Measurements from ENCODE around the gene ACD.

Gene ACD

DNA sequence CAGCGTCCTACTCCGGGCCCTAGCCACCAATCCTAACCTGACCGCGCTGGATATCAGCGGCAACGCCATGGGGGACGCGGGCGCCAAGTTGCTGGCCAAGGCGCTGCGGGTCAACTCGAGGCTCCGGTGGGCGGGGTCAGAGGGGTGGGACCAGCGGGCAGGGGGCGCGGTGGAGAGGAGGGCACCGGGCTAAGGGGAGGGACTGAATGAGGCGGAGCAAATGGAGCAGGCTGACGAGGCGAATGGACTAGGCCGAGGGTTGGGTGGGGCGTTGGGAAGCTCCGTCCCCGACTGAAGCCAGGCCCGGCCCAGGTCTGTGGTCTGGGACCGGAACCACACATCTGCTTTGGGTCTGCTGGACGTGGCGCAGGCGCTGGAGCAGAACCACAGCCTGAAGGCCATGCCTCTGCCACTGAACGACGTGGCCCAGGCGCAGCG lies 10.5 kb downstream of the ACD start:
- H2AFZ ChIP-seq (ENCODE audit: low read depth, low read length): no peak overlapping the region
- no peaks in the 10 kb centered on the region for H3K27me3 ChIP-seq (ENCODE audit: insufficient read depth, low read length, poor library complexity)
- TF ChIP-seq, protein P1, sequence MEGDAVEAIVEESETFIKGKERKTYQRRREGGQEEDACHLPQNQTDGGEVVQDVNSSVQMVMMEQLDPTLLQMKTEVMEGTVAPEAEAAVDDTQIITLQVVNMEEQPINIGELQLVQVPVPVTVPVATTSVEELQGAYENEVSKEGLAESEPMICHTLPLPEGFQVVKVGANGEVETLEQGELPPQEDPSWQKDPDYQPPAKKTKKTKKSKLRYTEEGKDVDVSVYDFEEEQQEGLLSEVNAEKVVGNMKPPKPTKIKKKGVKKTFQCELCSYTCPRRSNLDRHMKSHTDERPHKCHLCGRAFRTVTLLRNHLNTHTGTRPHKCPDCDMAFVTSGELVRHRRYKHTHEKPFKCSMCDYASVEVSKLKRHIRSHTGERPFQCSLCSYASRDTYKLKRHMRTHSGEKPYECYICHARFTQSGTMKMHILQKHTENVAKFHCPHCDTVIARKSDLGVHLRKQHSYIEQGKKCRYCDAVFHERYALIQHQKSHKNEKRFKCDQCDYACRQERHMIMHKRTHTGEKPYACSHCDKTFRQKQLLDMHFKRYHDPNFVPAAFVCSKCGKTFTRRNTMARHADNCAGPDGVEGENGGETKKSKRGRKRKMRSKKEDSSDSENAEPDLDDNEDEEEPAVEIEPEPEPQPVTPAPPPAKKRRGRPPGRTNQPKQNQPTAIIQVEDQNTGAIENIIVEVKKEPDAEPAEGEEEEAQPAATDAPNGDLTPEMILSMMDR (IDR thresholded peaks at IDR 0.05; ENCODE audit: borderline replicate concordance, extremely low read depth, low read length, poor library complexity, severe bottlenecking): no peak
- TF ChIP-seq EZH2 (IDR thresholded peaks at IDR 0.05; ENCODE audit: borderline replicate concordance, low read depth, low read length, severe bottlenecking): no peak
- H3K79me2 ChIP-seq (ENCODE audit: insufficient read depth, low read length): peaks cover 30% of the 10 kb centered on the region
- H3K36me3 ChIP-seq (ENCODE audit: insufficient read depth, low read length): peaks cover 74% of the 10 kb centered on the region
- H4K20me1 ChIP-seq (ENCODE audit: insufficient read depth, low read length): peaks cover 17% of the 10 kb centered on the region
- H3K4me3 ChIP-seq (ENCODE audit: low read depth in 1 of 2, low read length in 2 of 2): no peak overlapping the region
- DNase-seq: no peak
- ATAC-seq (ENCODE audit: insufficient read depth, low read depth): no peak
- H3K4me2 ChIP-seq (ENCODE audit: insufficient read depth, low read length): no peak overlapping the region
- no peaks in the 10 kb centered on the region for H3K9me3 ChIP-seq (ENCODE audit: insufficient read depth, low read length, severe bottlenecking)
- no peak overlapping the region for H3K27ac ChIP-seq (ENCODE audit: low read length)
- H3K4me1 ChIP-seq (ENCODE audit: insufficient read depth, low read length): peaks cover 25% of the 10 kb centered on the region
- no peak overlapping the region for H3K9ac ChIP-seq (ENCODE audit: low read depth, low read length)

DNA sequence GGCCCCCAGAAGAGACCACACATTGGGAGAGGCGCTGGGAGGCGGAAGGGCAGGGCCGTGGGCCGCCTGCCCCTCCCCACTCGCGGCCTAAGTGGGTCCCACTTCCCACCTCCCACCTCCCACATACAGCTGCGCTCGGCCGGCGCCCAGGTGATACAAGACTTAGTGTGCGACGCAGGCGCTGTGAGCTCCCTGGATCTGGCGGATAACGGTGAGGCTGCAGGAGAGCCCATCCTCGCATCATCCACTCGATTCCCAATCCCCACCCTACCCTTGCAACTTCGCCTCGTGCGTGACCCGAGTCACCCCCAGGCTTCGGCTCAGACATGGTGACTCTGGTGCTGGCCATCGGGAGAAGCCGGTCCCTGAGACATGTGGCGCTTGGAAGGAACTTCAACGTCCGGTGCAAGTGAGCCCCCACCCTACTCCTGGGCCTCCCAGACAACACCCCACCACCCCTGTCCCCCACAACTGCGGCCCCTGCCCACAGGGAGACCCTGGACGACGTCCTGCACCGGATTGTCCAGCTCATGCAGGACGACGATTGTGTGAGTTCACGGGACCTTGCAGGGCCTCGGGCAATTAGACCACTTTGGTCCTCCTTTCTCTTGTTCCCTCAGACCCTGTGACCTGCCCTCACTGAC lies 11.2 kb downstream of the ACD start:
- Histone ChIP-seq H3K9me3 (ENCODE audit: insufficient read depth, low read length, severe bottlenecking) (no peaks in the 10 kb centered on the region), H2AFZ (ENCODE audit: low read depth, low read length) (no peak overlapping the region), H3K79me2 (ENCODE audit: insufficient read depth, low read length) (peaks cover 33% of the 10 kb centered on the region), H3K36me3 (ENCODE audit: insufficient read depth, low read length) (peaks cover 71% of the 10 kb centered on the region), H3K4me3 (ENCODE audit: low read depth in 1 of 2, low read length in 2 of 2) (no peak overlapping the region), H3K27ac (ENCODE audit: low read length) (no peak overlapping the region), H4K20me1 (ENCODE audit: insufficient read depth, low read length) (peaks cover 15% of the 10 kb centered on the region), H3K27me3 (ENCODE audit: insufficient read depth, low read length, poor library complexity) (no peaks in the 10 kb centered on the region), H3K4me2 (ENCODE audit: insufficient read depth, low read length) (no peak overlapping the region), H3K4me1 (ENCODE audit: insufficient read depth, low read length) (peaks cover 31% of the 10 kb centered on the region), H3K9ac (ENCODE audit: low read depth, low read length) (no peak overlapping the region)
- ATAC-seq (ENCODE audit: insufficient read depth, low read depth) (no peak), DNase-seq (no peak)
- TF ChIP-seq EZH2 (IDR thresholded peaks at IDR 0.05; ENCODE audit: borderline replicate concordance, low read depth, low read length, severe bottlenecking): no peak
- TF ChIP-seq, protein P1 (IDR thresholded peaks at IDR 0.05; ENCODE audit: borderline replicate concordance, extremely low read depth, low read length, poor library complexity, severe bottlenecking): no peak

DNA sequence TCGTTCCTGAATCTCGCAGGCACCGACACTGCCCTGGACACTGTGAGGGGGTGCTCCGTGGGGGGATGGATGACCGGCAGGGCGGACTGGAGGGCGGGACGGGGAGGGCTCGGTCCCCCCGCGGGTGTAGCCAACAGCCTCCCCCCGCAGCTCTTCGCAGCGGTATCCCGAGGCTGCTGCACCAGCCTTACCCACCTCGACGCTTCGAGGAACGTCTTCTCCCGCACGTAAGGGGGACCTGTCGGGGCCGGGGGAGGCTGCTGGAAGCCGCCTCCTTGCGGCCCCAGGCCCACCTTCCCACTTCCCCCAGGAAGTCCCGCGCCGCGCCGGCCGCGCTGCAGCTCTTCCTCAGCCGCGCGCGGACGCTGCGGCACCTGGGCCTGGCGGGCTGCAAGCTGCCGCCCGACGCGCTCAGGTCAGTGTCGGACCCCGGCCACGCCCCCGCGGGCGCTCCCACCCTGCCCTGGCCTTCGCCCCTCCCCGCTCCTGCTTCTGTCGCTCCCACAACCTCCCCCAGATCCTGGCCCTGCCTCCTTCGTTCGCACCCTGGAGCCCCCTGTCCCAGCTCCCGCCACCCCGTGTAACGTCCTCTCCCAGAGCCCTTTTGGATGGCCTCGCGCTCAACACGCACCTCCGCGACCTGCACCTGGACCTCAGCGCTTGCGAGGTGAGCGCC lies 11.8 kb downstream of the ACD start:
- Histone ChIP-seq H3K4me3 (ENCODE audit: low read depth in 1 of 2, low read length in 2 of 2) (no peak overlapping the region), H3K4me1 (ENCODE audit: insufficient read depth, low read length) (peaks cover 35% of the 10 kb centered on the region), H4K20me1 (ENCODE audit: insufficient read depth, low read length) (peaks cover 15% of the 10 kb centered on the region), H2AFZ (ENCODE audit: low read depth, low read length) (no peak overlapping the region), H3K9me3 (ENCODE audit: insufficient read depth, low read length, severe bottlenecking) (no peaks in the 10 kb centered on the region), H3K36me3 (ENCODE audit: insufficient read depth, low read length) (peaks cover 68% of the 10 kb centered on the region), H3K9ac (ENCODE audit: low read depth, low read length) (no peak overlapping the region), H3K27ac (ENCODE audit: low read length) (no peak overlapping the region), H3K4me2 (ENCODE audit: insufficient read depth, low read length) (no peak overlapping the region), H3K27me3 (ENCODE audit: insufficient read depth, low read length, poor library complexity) (no peaks in the 10 kb centered on the region), H3K79me2 (ENCODE audit: insufficient read depth, low read length) (peaks cover 33% of the 10 kb centered on the region)
- DNase-seq: no peak
- no peak for ATAC-seq (ENCODE audit: insufficient read depth, low read depth)
- TF ChIP-seq, protein P1 (IDR thresholded peaks at IDR 0.05; ENCODE audit: borderline replicate concordance, extremely low read depth, low read length, poor library complexity, severe bottlenecking): no peak
- TF ChIP-seq EZH2 (IDR thresholded peaks at IDR 0.05; ENCODE audit: borderline replicate concordance, low read depth, low read length, severe bottlenecking): no peak
